ENCODE measurements around the gene ANG. TPM values are rescaled to one million over a fixed set of nuclear protein-coding genes. Genes with fewer than 3 reads are reported as not detected.
A peak's percentile ranks its signal among the peaks of the same experiment; 100 is the strongest.
"Not testable (repeated sequence)": the region's sequence is repeated elsewhere in the genome, so short reads cannot be mapped to it uniquely, and the experiment has no call there.

The ANG gene
- under 1 TPM in 1 of 2 donors, not detected in 1; 0.40 TPM for total RNA-seq
- total RNA-seq: 0.53 to 0.58 reads per million in 2 donors

DNA sequence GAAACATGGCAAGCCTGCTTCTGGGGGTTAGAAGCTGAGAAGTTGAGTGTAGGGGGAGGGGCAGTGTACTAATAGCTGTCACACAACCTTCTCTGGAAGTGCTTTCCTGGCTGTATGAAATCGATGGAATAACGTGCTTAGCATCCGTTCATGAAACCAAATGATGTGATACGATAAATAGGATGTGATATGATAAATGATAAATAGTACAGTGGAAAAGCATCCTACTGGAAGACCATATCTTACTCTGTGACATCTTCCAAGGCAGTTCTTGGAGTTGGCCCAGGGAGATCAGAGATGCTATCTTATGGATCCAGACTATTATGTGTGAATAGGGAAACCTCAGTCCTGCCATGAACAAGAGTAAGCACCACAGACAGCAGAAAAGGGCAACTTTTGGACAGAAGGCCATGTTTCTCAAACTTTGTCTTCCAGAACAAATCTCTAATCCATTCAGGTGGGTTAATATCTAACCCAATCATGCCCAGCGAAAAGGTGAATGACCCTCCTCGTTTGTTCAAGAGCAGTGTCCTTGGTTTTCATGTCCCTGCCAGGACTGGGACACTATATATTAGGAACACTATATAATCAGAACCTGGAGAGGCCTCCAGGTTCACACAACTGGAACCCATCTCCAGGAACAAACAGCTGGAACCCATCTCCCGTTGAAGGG, at the start of gene ANG:
Gene ANG, plus strand, starts transcription at position 598 of the 673 bp plus-strand sequence. CDS start 4,801 bp downstream, outside the sequence.
- H3K36me3 Mint-ChIP-seq (ENCODE audit: low read depth): no peaks in the 10 kb centered on the region
- DNase-seq: no peak
- H3K9me3 ChIP-seq (ENCODE audit: control insufficient read depth, low read length, poor library complexity, severe bottlenecking): no peaks in the 10 kb centered on the region
- H3K4me3 Mint-ChIP-seq: no peak within 1 kb of the TSS
- no peak for ATAC-seq
- H3K27ac Mint-ChIP-seq: no peak within 1 kb of the TSS
- H3K27me3 Mint-ChIP-seq: no peaks in the 10 kb centered on the region
- H3K4me1 Mint-ChIP-seq: peaks cover 12% of the 10 kb centered on the region

DNA sequence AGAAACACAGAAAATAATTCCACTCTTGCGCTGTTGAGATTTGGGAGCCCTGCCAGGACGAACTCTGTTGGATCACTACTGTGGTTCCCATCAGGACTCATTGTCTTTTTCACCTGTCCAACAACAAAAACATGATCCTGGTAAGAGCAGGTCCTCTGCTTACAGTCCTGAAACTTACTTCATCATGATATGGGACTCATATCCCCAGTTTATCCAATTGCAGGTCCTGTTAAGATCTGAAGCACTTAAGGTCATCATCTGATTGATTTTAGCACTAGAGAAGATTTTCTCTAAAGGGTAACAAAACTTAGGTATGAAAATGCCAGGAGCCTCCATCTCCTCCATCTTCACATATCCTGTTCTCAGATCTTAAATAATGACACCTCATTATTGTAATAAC, 47.0 kb upstream of the ANG start, which contains the start of gene OR6S1:
Gene OR6S1, minus strand, starts transcription at position 101 of the 400 bp plus-strand sequence. Its CDS starts 0 bp downstream, at position 101.
- Mint-ChIP-seq H3K4me3 (no peak within 1 kb of the TSS), H3K36me3 (ENCODE audit: low read depth) (no peaks in the 10 kb centered on the region), H3K27me3 (peaks cover 47% of the 10 kb centered on the region), H3K27ac (no peak within 1 kb of the TSS), H3K4me1 (peaks cover 7% of the 10 kb centered on the region)
- DNase-seq (no peak), ATAC-seq (no peak)
- H3K9me3 ChIP-seq (ENCODE audit: control insufficient read depth, low read length, poor library complexity, severe bottlenecking): no peaks in the 10 kb centered on the region

DNA sequence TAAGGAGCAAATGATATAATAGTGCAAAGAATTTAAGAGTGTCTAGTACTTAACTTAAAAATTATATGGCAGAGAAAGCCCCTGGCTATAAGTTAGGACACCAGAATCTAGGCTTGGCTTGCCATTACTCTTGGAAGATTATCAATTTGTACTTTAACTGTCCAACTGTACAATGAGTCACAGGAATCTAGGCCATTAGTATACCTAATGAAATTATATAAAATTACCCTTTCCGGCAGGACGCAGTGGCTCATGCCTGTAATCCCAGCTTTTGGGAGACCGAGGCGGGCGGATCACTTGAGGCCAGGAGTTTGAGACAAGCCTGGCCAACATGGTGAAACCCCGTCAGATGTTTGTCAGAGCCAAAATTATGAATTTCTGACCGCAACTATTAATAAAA, 46.4 kb upstream of the ANG start:
- Mint-ChIP-seq H3K4me1 (peaks cover 7% of the 10 kb centered on the region), H3K4me3 (no peak overlapping the region), H3K36me3 (ENCODE audit: low read depth) (no peaks in the 10 kb centered on the region), H3K27me3 (peaks cover 47% of the 10 kb centered on the region), H3K27ac (no peak overlapping the region)
- ATAC-seq: no peak
- no peaks in the 10 kb centered on the region for H3K9me3 ChIP-seq (ENCODE audit: control insufficient read depth, low read length, poor library complexity, severe bottlenecking)
- DNase-seq: no peak

DNA sequence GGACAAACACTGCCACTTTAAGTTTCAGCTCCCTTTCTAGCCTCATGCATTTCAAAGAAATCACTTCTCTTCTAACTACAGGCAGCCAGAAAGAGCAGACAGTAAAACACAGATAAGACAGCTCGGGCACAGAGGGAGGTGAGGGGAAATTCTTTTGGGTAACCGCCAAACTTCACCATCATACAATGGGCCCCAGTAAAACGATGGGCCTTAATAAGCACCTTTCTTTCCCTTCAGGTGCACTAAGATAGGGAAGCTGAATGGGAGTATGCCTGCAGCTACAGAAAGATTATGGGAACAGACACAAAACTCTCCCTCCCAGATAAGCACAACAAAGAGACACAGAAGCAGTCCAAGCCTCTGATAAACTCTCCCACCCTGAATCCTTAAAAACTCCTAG, 45.8 kb upstream of the ANG start:
- H3K4me1 Mint-ChIP-seq; DNase-seq; H3K4me3 Mint-ChIP-seq; H3K36me3 Mint-ChIP-seq (ENCODE audit: low read depth); H3K27ac Mint-ChIP-seq; ATAC-seq; H3K9me3 ChIP-seq (ENCODE audit: control insufficient read depth, low read length, poor library complexity, severe bottlenecking): not testable (repeated sequence)
- peaks cover 47% of the 10 kb centered on the region for H3K27me3 Mint-ChIP-seq

DNA sequence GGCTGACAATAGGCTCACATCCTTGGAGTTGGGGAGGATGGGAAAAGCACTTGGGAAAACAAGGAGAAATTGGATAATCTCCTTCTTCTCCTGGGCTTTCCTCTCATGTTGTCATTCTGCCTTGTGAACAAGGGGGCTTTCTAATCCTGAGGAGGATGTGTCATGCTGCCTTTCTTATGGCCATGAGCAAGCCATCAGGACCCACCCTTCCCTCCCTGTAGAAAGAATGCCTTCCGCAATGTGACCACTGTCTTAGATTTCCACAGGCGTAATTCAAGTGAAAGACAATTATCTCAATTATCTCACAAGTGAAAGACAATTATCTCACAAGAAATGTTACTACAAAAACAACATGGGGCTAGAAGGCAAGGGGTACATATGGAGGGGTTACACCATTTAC, 44.0 kb upstream of the ANG start:
- ATAC-seq (no peak), DNase-seq (no peak)
- Mint-ChIP-seq H3K4me3 (no peak overlapping the region), H3K27me3 (peaks cover 48% of the 10 kb centered on the region), H3K36me3 (ENCODE audit: low read depth) (no peaks in the 10 kb centered on the region), H3K4me1 (peaks cover 7% of the 10 kb centered on the region), H3K27ac (no peak overlapping the region)
- H3K9me3 ChIP-seq (ENCODE audit: control insufficient read depth, low read length, poor library complexity, severe bottlenecking): no peaks in the 10 kb centered on the region

DNA sequence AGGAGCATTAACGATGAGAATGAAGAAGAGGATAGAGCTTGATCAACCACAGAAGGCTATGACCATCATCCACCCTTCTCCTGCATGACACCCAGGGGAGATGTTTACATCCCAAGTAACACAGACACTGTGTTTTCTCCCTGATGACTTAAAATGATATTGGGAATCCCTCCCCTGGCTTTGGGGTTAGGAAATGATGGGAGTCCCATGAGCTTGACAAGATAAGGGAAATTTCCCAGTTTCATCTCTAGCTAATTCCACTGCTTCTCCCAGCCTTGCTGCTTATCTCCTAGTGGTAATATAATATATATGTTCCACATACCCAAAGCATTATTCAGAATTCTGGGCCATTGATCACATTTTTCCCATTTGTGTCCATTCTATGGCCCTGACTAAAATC, 43.1 kb upstream of the ANG start:
- Mint-ChIP-seq H3K27ac (no peak overlapping the region), H3K36me3 (ENCODE audit: low read depth) (no peaks in the 10 kb centered on the region), H3K4me3 (no peak overlapping the region), H3K4me1 (peaks cover 7% of the 10 kb centered on the region), H3K27me3 (peaks cover 48% of the 10 kb centered on the region)
- no peak for DNase-seq
- no peaks in the 10 kb centered on the region for H3K9me3 ChIP-seq (ENCODE audit: control insufficient read depth, low read length, poor library complexity, severe bottlenecking)
- no peak for ATAC-seq

DNA sequence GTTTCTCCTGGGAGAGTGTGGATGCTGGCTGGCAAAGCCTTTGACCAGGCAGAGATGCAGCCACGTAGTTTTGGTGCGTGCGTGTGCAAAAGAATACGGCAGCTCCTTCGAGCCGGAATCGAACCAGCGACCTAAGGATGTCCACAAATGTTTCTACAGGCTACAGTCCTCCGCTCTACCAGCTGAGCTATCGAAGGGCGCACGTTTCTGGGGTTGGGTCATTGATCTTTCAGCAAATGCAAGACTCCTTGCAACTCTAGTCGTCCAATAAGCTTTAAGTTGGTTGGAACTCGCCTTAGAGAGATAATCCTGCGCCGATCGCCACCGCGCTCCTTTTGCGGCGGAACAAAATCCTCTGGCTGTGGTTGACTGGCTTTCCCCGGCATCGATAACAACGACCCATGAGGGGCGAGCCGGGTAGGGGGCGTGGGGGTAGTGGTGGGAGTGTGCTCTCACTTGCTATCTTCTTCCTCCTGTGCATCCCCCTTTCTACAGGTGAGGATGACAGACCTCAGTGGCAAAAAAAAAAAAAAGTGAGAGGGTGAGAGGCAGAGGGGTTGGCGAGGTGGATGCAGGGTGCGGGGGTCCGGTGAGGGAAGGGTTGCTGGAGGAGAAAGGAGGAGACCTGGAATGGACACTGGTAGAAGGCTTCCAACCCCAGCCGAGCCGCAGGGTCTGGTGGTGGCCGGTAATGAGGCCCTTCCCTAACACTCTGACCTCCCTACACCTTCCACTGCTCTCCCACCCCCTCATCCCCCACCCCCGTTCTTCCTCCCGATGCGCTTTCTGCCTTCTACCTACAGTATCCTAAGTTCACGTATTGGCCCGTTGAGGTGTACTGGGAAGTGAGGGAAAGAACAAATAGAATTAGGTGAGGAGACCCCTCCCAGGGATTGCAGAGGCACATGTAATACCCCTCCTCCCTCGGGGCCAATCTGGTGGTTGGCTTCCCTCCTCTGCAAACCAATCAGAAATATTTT, 35.3 kb upstream of the ANG start:
- H3K9me3 ChIP-seq (ENCODE audit: control insufficient read depth, low read length, poor library complexity, severe bottlenecking): no peaks in the 10 kb centered on the region
- H3K27me3 Mint-ChIP-seq: peaks cover 70% of the 10 kb centered on the region
- no peak overlapping the region for H3K27ac Mint-ChIP-seq

DNA sequence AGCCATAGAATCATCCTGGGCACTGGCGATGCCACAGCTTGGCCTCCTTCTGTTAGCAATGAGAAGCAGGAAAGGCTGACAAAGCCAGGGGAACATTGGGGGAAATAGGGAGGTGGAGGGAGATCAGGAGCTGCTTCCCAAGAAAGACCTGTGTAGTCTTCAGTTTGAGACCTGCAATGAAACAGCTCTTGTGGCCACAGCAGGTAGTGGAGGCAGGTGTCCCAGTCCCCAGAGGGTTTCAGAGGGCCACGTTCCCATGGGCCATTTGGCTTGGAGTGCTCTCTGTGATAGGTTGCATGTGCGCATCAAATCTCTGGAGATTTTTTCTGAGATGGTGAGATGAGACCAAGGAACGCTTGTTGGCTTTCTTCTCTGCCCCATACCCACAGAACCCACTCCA, 32.7 kb upstream of the ANG start:
- no peaks in the 10 kb centered on the region for H3K9me3 ChIP-seq (ENCODE audit: control insufficient read depth, low read length, poor library complexity, severe bottlenecking)
- ATAC-seq (no peak), DNase-seq (no peak)
- peaks cover 69% of the 10 kb centered on the region for H3K27me3 Mint-ChIP-seq
- no peak overlapping the region for H3K27ac Mint-ChIP-seq
- no peak overlapping the region for H3K4me3 Mint-ChIP-seq
- H3K4me1 Mint-ChIP-seq: peaks cover 25% of the 10 kb centered on the region
- no peaks in the 10 kb centered on the region for H3K36me3 Mint-ChIP-seq (ENCODE audit: low read depth)

More for the DNA sequence above, 35.3 kb upstream of the ANG start:
- DNase-seq: no peak
- Mint-ChIP-seq H3K4me3 (peak overlapping the region; percentile 61), H3K4me1 (peaks cover 25% of the 10 kb centered on the region), H3K36me3 (ENCODE audit: low read depth) (no peaks in the 10 kb centered on the region)
- peak; percentile 56 for ATAC-seq

DNA sequence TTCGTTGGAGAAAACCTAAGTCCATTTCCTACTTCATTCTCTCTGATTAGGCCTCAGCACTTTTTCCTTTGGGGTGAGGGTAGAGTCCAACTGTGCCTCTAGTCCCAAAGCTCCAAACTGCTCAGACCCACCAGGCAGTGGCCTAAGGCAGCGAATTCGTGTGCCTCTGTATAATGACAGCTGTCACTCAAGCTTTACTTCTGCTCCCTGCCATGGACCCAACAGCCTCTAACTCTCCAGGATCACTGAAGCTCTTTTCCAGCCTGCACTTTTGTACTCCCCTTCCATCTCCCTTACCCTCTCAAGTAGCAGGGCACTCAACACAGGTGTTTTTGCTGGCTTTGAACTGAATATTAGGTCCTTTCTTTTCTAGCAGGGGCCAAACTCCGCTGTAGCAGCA, 32.3 kb upstream of the ANG start:
- H3K27me3 Mint-ChIP-seq: peaks cover 67% of the 10 kb centered on the region
- DNase-seq (no peak), ATAC-seq (no peak)
- H3K27ac Mint-ChIP-seq: no peak overlapping the region
- peaks cover 25% of the 10 kb centered on the region for H3K4me1 Mint-ChIP-seq
- H3K9me3 ChIP-seq (ENCODE audit: control insufficient read depth, low read length, poor library complexity, severe bottlenecking): no peaks in the 10 kb centered on the region
- no peak overlapping the region for H3K4me3 Mint-ChIP-seq
- H3K36me3 Mint-ChIP-seq (ENCODE audit: low read depth): no peaks in the 10 kb centered on the region

DNA sequence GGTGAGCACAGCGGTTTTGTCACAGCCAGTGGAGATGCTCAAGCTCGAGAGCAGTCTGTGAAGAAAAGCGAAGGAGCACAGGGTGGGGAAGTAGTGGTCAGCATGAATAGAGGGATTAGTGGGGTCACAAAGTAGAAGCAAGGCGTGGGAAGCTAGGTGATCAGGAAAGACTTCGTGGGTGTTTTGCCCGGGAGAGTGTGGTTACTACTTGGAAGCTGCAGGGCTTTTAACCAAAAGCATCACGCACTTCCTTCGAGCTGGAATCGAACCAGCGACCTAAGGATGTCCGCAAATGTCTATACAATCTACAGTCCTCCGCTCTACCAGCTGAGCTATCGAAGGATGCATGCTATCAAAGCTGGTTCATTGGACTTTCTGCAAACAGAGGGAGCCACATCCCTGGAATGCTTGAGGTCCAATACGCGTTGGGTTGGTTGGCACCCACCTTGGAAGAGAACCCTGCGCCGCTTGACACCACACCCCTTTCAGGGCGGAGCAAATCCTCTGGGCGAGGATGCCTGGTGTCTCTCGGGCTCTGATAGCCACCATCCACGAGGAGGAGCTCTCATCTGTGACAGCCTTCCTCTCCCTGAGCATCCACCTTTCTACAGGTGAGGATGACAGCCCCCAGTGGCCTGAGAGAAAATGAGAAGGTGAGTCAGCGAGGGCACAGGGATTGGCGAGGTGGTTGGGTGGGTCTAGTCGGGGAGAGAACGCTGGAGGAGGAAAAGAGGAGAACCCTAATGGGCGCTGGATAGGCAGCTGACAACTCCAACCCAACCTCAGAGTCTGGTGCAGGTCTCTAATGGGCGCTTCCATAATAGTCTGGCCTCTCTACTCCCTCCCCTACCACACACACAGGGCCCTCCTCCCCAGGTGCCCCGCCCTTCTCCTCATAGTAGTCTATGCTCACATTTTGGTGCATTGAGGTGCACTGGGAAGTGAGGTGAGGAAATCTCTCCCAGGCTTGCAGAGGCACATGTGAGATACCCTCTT, 31.1 kb upstream of the ANG start:
- no peak for DNase-seq
- Mint-ChIP-seq H3K4me1 (peaks cover 29% of the 10 kb centered on the region), H3K36me3 (ENCODE audit: low read depth) (no peaks in the 10 kb centered on the region), H3K4me3 (peak overlapping the region; percentile 19), H3K27ac (no peak overlapping the region), H3K27me3 (peaks cover 55% of the 10 kb centered on the region)
- peak; percentile 75 for ATAC-seq
- H3K9me3 ChIP-seq (ENCODE audit: control insufficient read depth, low read length, poor library complexity, severe bottlenecking): no peaks in the 10 kb centered on the region

DNA sequence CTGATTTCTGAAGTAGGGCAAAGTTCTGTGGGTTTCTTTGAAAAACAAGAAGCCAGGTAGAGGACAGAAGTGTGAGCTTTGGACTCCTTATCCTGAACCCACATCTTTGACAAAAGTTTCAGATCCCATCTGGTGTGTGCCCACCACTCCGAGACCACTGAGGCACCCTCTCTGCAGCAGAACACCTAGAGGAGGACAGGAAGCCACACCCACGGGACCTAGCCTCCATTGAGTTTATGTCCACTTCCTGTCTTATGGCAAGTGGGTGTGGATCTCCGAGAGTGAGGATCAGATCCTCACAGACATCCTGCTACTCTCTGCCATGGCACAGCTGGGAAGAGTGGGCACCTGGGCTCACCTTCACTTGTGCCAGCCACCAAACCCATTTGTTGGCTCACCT, 30.3 kb upstream of the ANG start:
- no peak for ATAC-seq
- Mint-ChIP-seq H3K4me1 (peaks cover 31% of the 10 kb centered on the region), H3K27ac (no peak overlapping the region), H3K27me3 (peaks cover 48% of the 10 kb centered on the region), H3K4me3 (no peak overlapping the region), H3K36me3 (ENCODE audit: low read depth) (no peaks in the 10 kb centered on the region)
- H3K9me3 ChIP-seq (ENCODE audit: control insufficient read depth, low read length, poor library complexity, severe bottlenecking): no peaks in the 10 kb centered on the region
- no peak for DNase-seq

DNA sequence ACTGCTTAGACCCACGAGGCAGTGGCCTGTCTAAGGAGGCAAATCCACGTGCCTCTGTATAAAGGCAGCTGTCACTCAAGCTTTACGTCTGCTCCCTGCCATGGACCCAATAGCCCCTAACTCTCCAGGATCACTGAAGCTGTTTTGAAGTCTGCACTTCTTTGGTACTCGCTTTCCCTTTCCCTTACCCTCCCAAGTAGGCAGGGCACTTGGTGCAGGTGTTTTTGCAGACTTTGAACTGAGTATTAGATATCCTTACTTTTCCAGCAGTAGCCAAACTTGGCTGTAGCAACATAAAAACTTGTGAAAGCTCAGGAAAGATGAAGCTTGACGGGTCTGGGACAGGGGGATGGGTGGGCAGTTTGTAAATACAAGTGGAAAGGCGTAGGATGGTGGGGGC, 29.2 kb upstream of the ANG start:
- no peaks in the 10 kb centered on the region for H3K9me3 ChIP-seq (ENCODE audit: control insufficient read depth, low read length, poor library complexity, severe bottlenecking)
- no peak overlapping the region for H3K27ac Mint-ChIP-seq
- peaks cover 31% of the 10 kb centered on the region for H3K4me1 Mint-ChIP-seq
- DNase-seq (no peak), ATAC-seq (no peak)
- H3K36me3 Mint-ChIP-seq (ENCODE audit: low read depth): no peaks in the 10 kb centered on the region
- H3K27me3 Mint-ChIP-seq: peaks cover 37% of the 10 kb centered on the region
- no peak overlapping the region for H3K4me3 Mint-ChIP-seq

Data from T-helper 17 cell (primary cell).